ENCODE measurements around the gene FBLN1.

FBLN1 gene

DNA sequence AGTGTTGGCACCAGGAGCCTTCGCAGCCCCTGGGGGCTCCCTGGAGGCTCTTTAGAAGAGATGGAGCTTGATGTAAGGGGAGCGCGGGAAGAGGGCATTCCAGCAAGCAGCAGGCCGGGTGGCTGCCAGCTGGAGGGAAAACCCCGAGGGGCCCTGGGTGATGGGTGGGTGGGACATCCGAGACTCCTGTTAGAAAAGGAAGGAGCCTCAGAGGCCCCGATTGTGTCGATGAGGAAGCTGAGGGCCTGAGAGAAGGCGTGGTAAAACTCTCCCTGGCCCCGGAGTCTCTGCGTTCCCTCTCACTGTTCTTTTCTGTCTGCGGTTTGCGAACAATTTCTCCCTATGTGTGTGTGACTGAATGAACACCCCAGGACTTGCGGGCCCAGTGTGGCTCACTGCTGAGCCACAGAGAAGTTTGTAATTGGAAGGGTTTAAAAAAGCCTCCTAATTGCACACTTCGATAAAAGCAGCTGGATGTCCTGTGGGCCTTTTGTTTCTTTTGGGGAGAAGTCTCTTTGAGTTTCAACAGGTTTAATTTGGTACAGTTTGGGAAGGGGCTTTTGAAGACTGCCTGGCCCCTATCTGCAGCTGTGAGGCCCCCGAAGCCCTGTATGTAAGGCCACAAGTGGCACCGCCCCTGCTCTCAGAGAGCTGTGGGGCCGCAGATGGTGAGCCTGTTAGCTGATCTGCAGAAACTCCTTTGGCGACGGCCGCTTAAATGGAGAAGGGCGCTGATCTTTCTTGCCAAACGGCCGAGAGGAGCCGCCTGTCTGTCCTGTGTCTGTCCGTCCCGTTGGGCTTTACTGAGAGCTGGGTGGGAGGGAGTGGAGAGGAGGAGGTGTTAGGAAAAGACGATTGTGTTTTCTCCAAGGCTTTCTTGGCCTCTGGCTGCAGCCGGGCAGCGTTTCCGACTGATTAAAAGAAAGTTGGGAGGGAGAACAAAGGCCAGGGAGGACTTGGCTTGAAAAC is 2.0 kb downstream of the FBLN1 start:
- DNase-seq: peak in 1 of 2 donors; percentile 11

DNA sequence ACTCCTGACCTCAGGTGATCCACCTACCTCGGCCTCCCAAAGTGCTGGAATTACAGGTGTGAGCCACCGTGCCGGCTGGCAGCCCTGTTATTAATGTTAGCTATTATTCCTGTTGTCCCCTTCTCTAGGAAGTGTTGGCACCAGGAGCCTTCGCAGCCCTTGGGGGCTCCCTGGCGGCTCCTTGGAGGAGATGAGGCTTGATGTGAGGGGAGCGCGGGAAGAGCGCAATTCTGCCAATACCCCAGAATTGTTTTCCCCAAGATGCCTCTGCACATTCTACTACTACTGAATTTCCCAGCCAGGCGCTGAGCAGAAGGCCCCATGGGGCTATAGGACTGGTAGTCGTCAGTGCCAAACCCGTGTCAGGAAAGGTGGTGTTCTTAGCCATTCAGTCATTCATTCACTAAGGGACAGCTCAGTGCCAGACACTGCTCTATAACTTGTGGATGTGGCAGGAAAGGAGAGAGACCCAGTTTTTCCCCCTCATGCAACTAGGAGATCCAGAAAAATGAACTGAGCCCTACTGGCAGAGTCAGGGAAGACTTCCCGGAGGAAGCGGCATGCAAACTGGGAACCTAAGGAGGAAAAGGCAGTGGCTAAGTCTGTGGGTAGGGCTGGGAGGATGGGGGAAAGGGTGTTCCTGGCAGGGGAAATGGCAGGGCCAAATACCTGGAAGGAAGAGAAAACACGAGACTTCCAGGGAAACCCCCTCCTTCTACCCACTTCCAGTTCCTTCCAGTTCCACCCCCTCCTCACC is 3.5 kb downstream of the FBLN1 start:
- DNase-seq: no peak

DNA sequence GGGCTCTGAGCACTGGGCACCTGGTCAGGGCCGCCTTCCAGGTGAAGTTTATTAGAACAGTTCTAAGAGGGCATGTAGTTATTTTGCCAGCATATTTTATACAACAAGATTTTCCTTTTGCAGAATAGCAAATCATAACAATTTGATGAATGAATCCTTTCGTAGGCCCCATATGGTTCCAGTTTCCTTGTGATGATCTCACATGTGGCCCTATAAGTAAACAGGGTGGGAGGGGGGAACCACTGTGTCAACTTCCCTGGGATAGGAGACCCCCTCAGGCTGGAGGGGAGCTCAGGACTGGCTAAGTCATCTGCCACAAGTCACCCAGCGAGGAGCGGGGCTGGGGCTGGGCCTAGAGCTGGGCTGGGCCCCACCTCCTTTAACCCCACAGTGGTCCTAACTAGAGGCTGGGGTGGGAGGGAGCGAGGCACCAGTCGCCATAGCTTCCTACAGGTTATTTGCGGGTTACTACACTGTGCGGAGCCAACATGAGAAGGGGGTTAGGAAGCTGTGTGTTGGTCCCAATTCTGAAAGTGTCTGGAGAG is 4.2 kb downstream of the FBLN1 start:
- DNase-seq: no peak

DNA sequence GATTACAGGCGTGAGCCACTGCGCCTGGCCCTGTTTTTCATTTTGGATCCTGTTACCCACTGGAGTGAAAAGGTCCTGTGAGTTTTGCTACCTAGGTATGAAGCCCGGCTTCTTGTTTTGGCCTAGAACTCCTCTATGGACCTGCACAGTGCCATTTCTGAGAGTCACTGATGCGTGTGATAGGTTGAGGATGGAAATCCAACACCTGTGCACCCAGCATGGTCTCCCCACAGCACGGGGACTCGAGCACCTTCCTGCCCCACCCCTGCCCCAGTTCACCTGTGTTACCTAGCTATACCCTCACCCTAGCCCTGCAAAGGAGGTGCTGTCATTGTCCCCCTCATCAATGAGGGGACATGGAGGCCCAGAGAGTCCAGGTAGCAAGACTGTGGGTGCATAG is 5.1 kb downstream of the FBLN1 start:
- no peak for DNase-seq

DNA sequence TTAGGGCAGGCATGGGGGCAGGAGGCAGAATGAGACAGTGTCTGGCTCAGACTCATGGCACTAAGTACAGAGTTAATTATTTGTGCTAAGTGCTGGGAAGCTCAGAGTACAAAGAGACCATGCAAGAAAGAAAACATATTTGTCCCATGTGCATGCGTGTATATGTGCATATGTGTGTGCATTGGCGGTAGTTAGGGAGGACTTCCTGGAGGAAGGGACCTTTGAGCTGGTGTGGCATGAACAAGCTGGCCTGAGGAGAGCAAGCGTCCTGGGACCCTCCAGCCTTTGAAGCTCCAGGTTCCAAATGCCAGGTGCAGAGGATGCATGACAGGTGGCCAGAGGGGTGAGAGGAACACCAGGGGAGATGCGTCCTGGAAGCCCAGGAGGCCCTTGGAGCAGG is 6.1 kb downstream of the FBLN1 start:
- no peak for DNase-seq

DNA sequence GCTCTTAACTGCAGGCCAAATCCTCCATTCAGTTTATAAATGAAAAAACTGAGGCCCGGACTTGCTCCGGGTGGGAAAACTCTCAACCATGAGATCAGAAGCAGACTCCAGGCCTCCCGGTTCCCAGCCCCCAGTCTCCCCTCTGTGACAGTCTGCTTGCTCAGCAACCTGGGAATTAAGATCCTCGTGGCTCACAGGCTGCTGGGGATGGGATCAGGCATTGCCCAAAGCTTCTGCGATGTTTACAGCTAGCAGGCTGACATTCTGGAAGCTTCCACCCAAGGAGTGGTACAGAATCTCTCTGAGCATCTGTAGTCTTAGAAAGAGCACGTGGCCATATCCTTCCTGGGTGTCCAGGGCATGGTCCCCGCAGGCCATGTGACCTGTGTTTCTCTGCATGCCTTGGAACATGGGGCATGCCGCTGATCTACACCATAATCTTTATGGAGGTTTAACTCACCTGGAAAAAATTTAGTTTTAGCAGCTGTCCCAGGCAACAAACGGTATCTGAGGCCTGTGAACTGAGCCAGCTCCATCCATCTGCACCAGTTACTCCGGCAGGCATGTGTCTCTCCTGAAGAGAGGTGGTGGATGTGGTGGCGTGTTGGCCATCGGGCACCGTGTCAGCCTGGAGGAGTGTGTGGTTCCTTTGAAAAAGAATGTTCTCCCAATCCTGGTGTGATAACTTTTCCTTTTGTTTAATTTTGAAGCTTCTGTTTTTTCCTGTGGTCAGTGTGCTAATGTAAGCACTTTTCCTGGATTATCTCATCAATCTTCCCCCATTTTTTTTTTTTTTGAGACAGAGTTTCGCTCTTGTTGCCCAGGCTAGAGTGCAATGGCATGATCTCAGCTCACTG is 7.9 kb downstream of the FBLN1 start:
- no peak for DNase-seq

DNA sequence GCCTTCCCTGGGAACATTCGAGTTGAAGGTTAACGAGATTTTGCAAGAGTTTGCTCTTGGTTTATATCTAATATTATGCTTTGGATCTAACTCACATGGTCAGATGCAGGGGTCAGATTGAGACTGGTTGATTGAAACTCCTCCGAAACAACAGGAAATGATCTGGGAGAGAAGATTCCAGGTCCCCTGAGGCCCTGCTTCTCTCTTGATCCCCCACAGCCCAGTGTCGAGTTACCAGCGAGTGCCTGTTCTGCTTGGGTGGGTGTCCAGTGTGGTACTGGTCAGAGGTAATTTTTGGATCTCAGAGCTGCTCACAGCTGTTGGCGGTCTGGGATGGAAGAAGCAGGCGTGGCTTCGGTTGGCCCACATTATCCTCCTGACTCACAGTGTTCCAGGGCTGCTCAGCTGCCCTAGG is 9.2 kb downstream of the FBLN1 start:
- DNase-seq: no peak

DNA sequence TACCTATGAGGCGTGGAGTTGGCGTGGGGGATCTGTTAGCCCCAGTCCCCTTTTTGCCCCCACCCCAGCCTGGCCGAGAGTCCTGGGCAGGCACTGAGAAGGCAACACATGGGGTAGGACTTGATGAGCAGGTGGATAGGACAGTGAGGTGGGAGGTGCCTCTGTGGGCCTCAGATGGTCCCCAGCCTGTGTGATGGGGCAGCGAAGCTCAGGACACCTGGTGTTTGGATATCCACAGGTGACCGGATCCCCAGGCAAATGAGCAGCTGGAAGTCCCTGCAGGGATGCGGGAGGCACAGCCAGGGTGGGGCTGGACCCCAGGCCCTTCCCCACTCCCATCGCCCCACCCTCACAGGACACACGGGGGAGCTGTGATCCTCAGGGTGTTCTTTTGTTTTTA is 9.7 kb downstream of the FBLN1 start:
- no peak for DNase-seq

DNA sequence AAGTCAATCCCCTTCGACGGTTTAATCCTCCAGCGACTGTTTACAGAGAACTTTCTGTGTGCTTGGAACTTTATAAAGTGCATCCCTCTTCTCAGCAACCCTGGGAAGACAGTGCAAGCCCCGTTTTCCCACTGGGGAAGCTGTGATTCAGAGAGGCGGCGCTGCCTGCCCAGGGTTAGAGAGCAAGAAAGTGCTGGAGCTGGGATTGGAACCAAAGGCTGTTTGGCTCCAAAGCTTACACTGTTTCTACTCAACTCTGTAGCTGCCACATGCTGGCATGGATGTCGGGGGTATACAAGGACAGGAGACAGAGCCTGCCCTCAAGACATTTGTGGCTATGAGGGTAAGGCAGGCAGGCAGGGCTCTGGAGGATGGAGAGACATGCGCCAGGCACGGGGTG is 13.0 kb downstream of the FBLN1 start:
- no peak for DNase-seq

DNA sequence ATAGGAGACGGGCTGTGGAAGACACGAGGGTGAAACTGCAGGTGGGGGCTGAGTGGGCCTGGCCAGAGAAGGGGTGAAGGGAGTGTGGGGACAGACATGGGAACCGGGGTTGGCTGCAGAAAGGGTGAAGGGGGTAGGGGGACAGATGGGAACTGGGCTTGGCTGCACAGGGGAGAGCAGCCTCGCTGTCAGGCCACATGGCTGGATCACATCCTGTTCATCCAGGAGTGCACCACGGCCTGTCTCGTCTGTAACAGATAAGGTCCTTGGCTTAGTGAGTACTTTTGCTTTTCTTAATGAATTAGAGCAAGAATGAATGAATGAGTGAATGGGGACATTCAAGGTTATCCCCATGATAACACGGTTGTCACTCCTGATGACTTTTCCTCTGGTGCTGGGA is 13.5 kb downstream of the FBLN1 start:
- no peak for DNase-seq

DNA sequence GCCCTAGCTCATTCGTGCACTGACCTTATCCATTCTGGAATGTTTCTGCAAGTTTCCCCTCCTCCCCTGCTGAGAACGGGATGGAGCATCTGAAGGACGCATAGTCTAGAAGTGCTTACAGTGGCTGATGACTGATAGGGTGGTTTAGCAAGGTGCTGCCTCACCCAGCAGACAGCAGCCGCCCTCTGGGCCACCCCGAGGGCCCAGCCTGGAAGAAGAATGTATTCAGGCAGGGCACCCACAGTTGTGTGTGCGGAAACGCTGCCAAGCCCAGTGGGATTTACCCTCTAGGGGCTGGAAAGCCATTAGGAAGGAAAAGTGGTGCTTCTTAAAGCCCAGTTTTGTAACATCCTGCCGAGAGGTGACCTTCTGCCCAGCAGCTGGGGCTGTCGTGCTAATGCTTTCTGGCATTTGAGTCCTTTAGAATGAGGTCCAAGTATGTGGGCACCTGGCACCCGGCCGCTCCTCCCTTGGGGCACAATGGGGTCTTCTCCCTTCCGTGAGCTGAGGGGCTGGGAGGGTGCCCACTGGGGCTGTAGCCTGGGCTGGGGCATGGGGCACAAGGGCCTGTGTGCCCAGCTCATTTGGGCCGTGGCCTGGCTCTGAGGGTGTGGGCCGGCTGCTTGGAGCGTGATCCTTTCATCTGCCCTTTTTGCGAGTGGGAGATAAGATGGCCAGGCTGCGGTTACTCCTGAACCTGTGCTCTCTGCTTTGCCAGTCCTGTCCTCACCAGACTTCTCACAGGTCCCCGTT is 14.4 kb downstream of the FBLN1 start:
- no peak for DNase-seq

DNA sequence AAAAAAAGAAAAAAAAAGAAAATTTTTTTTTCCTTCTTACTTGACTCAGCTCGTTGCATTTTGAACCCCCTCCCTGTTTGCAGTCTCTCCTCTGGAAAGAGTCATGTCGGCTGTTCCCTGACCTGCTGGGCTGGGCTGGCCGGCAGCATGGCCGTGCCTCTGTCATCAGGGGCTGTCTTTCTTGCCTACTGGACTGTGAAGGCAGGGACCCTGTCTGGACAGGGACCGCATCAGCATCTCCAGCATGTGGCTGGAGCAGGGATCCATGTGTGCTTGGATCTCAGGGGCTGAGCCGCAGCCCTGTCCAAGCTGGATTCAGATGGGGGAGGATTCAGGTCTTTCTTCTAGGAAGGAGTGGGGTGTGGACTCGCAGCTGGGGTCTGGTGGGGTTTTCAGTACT is 15.5 kb downstream of the FBLN1 start:
- no peak for DNase-seq

DNA sequence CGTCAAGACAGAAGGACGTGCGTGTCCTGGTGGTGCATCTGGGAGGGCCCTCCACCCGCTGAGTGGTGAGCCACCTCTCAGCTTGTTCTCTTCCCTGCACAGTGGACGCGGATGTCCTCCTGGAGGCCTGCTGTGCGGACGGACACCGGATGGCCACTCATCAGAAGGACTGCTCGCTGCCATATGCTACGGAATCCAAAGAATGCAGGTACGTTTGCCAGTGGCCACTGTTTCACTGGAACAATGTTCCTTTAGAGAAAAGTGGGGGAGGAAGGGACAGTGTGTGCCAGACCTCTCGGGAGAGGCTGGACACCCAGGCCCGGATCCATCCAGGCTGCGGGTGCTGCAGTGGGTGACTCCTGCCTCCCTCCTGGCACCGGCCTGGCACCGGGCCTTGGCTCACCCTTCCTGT is 15.9 kb downstream of the FBLN1 start:
- no peak for DNase-seq

DNA sequence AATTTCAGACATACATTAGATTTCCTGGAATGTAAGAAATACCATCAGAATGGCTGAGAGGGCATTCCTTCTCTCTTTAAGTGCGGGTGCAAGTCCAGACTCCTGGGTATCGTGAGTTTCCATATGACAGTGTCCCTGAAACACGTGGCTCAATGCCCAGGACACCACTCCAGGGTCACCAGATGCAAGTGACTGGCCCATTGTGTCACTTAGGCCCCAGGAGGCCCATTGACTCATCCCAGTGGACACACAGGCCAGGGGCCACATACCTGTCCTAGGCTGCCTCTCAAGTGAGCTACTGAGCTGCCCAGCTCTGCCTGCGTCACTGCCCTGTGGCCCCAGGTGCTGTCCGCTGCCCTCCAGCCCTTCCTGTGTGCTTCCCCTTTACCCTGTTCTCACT is 18.5 kb downstream of the FBLN1 start:
- no peak for DNase-seq

DNA sequence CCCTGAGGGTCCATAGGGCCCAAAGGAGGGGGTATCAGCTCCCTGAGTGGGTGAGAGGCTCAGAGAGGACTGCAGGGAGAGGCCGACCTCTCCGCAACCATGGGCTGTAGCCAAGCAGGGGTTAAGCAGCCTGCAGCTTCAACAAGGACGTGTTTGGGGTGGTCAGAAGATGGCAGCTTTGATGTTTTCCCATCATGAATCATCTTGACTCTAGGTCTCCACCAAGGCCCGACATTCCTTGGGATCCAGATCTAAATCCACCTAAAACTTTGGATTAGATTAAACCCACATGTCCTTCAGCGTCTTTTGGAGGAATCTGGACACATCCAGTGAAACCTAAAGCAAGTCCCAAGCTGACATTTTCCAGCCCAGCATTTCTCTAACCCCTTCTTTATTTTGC is 19.8 kb downstream of the FBLN1 start:
- no peak for DNase-seq

DNA sequence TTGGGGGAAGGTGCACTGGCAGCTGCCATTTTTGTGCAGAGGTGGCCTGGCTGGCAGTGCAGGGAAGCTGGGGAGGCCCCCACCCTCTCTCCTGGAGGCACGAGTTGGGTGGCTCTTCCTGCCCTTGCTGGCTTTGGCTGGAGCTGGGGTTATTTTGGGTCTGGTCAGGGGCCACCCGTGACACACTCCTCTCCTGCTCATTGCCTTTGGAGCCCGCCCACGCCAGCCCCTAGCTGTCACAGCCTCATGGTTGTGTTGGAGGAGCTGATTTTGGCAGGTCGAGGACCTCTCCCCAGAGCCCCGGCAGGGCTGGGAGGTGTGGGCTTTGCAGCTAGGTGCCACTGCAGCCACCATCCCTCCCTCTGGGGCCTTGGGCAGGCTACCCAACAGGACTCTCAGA is 21.5 kb downstream of the FBLN1 start:
- no peak for DNase-seq

DNA sequence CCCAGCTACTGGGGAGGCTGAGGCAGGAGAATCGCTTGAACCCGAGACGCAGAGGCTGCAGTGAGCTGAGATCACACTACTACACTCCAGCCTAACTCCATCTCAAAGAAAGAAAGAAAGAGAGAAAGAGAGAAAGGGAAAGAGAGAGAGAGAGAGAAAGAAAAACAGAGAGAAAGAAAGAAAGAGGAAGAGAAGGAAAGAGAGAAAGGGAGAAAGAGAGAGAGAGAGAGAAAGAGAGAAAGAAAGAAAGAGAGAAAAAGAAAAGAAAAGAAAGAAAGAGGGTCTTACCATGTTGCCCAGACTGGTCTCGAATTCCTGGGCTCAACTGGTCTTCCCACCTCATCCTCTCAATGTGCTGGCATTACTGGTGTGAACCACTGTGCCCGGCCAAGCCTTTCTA is 22.3 kb downstream of the FBLN1 start:
- DNase-seq: no peak

DNA sequence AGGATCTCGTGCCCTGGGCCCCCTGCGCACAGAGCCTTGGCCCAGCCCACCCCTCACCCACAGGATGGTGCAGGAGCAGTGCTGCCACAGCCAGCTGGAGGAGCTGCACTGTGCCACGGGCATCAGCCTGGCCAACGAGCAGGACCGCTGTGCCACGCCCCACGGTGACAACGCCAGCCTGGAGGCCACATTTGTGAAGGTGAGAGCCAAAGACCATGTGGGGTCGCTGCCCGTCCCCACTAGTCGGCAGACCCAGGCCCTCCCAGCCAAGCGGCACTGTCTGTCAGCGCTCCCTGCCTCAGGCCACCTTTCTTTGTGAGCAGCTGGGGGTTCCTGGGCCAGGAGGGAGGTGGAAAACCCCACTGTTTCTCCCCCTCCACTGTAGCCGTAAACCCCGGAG is 22.8 kb downstream of the FBLN1 start:
- DNase-seq: no peak

DNA sequence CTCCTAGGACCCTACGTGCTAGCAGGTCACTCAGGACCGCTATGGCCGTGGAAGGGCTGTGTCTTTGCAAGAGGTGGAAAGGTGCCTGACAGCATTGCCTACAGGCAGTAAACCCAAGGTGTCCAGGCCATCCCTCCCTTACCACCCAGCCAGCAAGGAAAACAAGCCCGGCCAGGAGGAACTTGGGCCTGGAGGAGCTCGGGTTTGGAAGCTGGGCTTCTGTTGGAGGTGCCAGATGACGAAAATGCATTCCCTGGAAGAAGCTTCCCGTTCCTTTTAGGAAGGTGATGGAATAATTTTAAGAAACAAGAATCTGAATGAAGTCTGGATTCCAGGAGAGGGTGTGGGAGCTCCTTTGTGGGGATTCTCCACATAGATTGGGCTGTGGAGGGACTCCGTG is 23.6 kb downstream of the FBLN1 start:
- no peak for DNase-seq

DNA sequence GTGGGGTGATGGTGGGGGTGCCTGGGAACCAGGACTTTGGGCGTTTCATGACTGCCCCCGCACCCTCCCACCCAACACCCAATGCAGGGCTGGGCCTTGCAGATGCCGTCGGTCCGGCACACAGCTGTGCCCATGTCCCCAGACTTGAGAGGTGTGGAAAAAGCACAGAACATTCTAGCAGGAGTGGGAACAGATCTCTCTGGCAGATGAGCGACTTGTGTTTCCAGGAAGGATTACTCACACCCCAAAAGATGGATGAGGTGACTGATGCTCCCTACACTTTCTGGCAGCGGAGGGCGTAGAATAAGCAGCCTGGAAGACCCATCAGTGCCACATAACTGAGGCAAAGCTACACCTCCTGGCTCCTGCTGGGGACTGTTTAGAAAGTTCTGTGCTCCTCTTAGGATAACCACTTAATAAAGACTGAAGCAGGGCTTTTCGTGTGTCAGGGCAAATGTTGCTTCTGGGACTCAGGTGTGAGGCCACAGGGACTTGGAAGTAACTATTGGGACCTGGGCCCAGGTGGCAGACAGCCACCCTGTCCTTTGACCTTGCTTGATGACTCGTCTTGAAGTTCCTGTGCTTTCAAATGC is 24.2 kb downstream of the FBLN1 start:
- no peak for DNase-seq

DNA sequence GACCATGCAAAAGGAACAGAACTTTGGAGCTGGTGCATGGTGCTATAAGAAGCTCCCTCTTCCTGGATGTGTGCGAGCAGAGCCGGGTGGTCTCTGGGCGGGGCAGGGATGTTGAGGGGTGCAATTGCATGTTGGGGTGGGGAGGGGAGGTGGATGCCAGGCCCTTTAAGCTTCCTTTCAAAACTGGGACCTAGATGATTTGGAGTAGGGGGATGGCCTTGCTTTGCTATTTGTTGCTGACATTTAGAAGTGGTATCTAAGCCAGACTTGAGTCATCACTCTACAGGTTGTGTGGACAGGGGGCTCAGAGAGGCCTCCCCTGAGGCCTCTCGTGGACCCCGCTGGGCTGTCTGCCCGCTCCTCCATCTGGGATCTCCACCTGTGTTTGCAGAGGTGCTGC is 24.8 kb downstream of the FBLN1 start:
- no peak for DNase-seq

DNA sequence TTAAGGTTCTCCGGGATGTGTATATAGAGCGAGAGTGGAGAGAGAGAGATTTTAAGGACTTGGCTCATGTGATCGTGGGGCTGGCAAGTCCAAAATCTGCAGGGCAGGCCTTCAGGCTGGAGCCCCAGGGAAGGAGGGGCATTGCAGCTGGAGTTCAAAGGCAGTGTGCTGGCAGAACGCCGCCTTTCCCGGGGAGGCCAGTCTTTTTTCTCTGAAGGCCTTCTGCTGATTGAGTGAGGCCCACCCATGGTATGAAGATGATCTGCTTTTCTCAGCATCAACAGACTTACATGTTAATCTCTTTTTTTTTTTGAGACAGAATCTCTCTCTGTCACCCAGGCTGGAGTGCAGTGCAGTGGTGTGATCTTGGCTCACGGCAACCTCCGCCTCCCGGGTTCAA is 25.4 kb downstream of the FBLN1 start:
- DNase-seq: no peak

Measured in inflammatory macrophage (primary cell).